ENCODE results near the gene KRT23.

DNA sequence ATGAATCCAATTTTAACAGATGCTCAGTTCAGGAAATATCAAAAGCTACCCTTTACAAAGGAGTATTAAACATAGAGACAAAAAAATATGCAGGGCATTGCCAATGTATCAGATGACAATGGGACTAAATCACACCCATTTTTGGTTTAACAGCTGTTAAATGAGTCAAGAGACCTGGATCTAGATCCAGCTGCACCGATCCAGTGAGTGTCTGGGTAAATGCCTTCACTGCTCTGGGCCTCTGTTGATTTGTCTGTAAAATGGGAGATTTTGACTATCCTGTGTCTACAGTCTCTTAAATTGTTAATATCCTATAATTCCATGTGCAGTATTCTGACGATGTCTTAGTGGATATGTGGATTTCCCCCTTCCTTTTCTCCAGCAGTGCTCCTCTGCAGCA is 16.4 kb downstream of the KRT23 start:
- TF ChIP-seq, protein P1, sequence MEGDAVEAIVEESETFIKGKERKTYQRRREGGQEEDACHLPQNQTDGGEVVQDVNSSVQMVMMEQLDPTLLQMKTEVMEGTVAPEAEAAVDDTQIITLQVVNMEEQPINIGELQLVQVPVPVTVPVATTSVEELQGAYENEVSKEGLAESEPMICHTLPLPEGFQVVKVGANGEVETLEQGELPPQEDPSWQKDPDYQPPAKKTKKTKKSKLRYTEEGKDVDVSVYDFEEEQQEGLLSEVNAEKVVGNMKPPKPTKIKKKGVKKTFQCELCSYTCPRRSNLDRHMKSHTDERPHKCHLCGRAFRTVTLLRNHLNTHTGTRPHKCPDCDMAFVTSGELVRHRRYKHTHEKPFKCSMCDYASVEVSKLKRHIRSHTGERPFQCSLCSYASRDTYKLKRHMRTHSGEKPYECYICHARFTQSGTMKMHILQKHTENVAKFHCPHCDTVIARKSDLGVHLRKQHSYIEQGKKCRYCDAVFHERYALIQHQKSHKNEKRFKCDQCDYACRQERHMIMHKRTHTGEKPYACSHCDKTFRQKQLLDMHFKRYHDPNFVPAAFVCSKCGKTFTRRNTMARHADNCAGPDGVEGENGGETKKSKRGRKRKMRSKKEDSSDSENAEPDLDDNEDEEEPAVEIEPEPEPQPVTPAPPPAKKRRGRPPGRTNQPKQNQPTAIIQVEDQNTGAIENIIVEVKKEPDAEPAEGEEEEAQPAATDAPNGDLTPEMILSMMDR (IDR thresholded peaks at IDR 0.05; ENCODE audit: low read depth, low read length, poor library complexity, severe bottlenecking) = no peak
- no peak for TF ChIP-seq EZH2phosphoT487 (IDR thresholded peaks at IDR 0.05; ENCODE audit: borderline replicate concordance, low read length)

Measured in DOHH2 (cell line).